ENCODE data around the gene MARK3. TPM values are rescaled to one million over a fixed set of nuclear protein-coding genes. Genes with fewer than 3 reads are reported as not detected.
A peak's percentile ranks its signal among the peaks of the same experiment; 100 is the strongest.

MARK3 gene
- total RNA-seq, 2 experiments from 2014 or later, result 107 TPM

DNA sequence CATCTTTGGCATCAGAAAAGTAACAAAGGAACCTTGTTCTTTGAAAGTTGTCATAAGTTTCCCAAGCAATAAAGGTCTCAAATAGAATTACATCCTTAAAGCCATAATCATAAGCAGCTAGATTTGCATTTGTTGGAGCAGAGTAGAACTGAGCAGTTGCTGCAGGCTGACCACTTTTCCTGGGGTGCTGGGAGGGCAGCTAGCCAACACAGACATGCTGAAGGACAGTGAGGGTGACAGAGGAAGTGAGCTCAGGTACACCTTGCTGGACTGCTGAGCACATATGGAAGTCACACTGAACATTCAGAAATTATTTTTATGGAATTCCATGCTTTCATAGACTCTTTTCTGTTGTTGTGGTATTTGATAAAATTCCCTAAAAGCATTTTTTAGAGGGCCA is 66.2 kb downstream of the MARK3 start:
- Mint-ChIP-seq H3K9me3 (no peaks in the 10 kb centered on the region), H3K4me3 (no peak overlapping the region), H3K27me3 (no peaks in the 10 kb centered on the region), H3K27ac (no peak overlapping the region), H3K36me3 (ENCODE audit: low read depth) (peaks cover 55% of the 10 kb centered on the region), H3K4me1 (ENCODE audit: low read depth) (peaks cover 56% of the 10 kb centered on the region)
- Histone ChIP-seq H3K36me3 (ENCODE audit: insufficient read depth, low read length) (peaks cover 24% of the 10 kb centered on the region), H3K9me3 (ENCODE audit: control insufficient read depth in 1 of 2, insufficient read depth in 1 of 2, low read length in 2 of 2) (no peaks in the 10 kb centered on the region), H3K4me1 (ENCODE audit: insufficient read depth, low read length) (peaks cover 4% of the 10 kb centered on the region), H3K27me3 (ENCODE audit: control insufficient read depth in 1 of 2, insufficient read depth in 2 of 2, low read length in 2 of 2) (no peaks in the 10 kb centered on the region), H3K27ac (ENCODE audit: low read depth in 1 of 2, low read length in 2 of 2) (no peak overlapping the region), H3K4me3 (ENCODE audit: low read length) (no peak overlapping the region)
- intact Hi-C loops (cut with DNase I, micrococcal nuclease), result loop anchor here in 1 of 2 experiments (10.0 kb wide), 1 partner anchor 47 kb away; no protein-coding TSS in a partner anchor
- CTCF ChIA-PET, result no interaction called here
- TF ChIP-seq, protein P1, sequence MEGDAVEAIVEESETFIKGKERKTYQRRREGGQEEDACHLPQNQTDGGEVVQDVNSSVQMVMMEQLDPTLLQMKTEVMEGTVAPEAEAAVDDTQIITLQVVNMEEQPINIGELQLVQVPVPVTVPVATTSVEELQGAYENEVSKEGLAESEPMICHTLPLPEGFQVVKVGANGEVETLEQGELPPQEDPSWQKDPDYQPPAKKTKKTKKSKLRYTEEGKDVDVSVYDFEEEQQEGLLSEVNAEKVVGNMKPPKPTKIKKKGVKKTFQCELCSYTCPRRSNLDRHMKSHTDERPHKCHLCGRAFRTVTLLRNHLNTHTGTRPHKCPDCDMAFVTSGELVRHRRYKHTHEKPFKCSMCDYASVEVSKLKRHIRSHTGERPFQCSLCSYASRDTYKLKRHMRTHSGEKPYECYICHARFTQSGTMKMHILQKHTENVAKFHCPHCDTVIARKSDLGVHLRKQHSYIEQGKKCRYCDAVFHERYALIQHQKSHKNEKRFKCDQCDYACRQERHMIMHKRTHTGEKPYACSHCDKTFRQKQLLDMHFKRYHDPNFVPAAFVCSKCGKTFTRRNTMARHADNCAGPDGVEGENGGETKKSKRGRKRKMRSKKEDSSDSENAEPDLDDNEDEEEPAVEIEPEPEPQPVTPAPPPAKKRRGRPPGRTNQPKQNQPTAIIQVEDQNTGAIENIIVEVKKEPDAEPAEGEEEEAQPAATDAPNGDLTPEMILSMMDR (IDR thresholded peaks at IDR 0.05), result no peak
- POLR2A ChIA-PET, result interaction anchor here (0.8 kb wide), 1 partner anchor 9 kb away, joined by 3 read pairs; no protein-coding TSS in a partner anchor
- DNase-seq (no peak), ATAC-seq (ENCODE audit: poor library complexity) (no peak)

DNA sequence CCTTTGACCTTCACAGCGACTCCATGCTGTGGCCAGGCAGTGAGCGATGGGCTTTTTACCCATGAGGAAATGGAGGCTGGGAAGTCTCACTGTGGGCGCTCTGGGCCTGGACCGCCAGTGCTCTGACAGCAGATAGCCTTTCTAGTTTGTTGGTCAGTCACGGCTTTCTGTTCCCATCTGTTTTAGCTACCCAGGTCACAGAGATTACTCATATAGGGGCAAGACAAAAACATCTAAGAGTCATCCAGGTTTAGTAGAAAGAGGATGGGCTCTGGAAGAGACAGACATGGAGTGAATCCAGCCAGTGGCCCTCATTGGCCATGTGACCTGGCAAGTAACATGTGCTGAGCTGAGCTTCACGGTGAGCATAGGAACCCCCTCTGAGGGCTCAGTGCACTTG is 68.6 kb downstream of the MARK3 start:
- TF ChIP-seq, protein P1 (IDR thresholded peaks at IDR 0.05), result no peak
- Histone ChIP-seq H3K36me3 (ENCODE audit: insufficient read depth, low read length) (peaks cover 37% of the 10 kb centered on the region), H3K4me3 (ENCODE audit: low read length) (no peak overlapping the region), H3K27me3 (ENCODE audit: control insufficient read depth in 1 of 2, insufficient read depth in 2 of 2, low read length in 2 of 2) (no peaks in the 10 kb centered on the region), H3K4me1 (ENCODE audit: insufficient read depth, low read length) (peaks cover 4% of the 10 kb centered on the region), H3K9me3 (ENCODE audit: control insufficient read depth in 1 of 2, insufficient read depth in 1 of 2, low read length in 2 of 2) (no peaks in the 10 kb centered on the region), H3K27ac (ENCODE audit: low read depth in 1 of 2, low read length in 2 of 2) (no peak overlapping the region)
- Mint-ChIP-seq H3K4me3 (no peak overlapping the region), H3K4me1 (ENCODE audit: low read depth) (peaks cover 41% of the 10 kb centered on the region), H3K9me3 (no peaks in the 10 kb centered on the region), H3K36me3 (ENCODE audit: low read depth) (peaks cover 70% of the 10 kb centered on the region), H3K27me3 (no peaks in the 10 kb centered on the region), H3K27ac (peak overlapping the region; percentile 57)
- intact Hi-C loops (cut with DNase I, micrococcal nuclease), result loop anchor here in 1 of 2 experiments (10.0 kb wide), 1 partner anchor 49 kb away; no protein-coding TSS in a partner anchor
- ChIA-PET POLR2A (no interaction called here), CTCF (no interaction called here)
- no peak for ATAC-seq (ENCODE audit: poor library complexity)
- no peak for DNase-seq

DNA sequence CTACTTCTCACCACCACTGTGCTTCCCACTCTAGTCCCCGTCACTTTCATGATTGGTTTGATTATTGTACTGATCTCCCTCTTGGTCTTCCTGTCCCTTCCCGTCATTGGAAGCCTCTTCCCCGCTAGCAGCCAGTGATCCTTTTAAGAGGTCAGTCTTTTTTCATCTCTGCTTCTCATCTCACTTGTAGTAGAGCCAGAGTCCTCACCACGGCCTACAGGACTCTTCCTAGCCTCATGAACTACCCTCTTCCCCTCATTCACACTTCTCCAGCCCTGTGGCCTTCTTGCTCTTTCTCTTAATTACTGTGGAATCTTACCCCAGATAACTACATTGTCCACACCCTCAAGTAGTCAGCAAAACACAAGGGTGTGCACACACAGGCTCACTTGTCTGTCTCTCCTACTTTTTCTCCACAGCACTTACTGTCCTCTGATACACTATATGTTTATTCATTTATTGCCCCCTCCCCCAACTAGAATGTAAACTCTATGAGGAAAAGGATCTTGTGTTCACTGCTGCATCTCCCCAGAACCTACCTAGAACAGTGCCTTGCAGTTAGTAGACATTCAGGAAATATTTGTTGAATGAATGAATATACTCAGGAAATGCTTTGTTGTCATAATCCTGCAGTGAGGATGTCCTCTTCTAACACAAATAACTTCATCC is 71.1 kb downstream of the MARK3 start:
- Mint-ChIP-seq H3K9me3 (no peaks in the 10 kb centered on the region), H3K4me1 (ENCODE audit: low read depth) (peaks cover 42% of the 10 kb centered on the region), H3K27me3 (no peaks in the 10 kb centered on the region), H3K36me3 (ENCODE audit: low read depth) (peaks cover 68% of the 10 kb centered on the region), H3K4me3 (no peak overlapping the region), H3K27ac (peak overlapping the region; percentile 29)
- Histone ChIP-seq H3K27me3 (ENCODE audit: control insufficient read depth in 1 of 2, insufficient read depth in 2 of 2, low read length in 2 of 2) (no peaks in the 10 kb centered on the region), H3K4me3 (ENCODE audit: low read length) (no peak overlapping the region), H3K4me1 (ENCODE audit: insufficient read depth, low read length) (peaks cover 7% of the 10 kb centered on the region), H3K27ac (ENCODE audit: low read depth in 1 of 2, low read length in 2 of 2) (no peak overlapping the region), H3K36me3 (ENCODE audit: insufficient read depth, low read length) (peaks cover 39% of the 10 kb centered on the region), H3K9me3 (ENCODE audit: control insufficient read depth in 1 of 2, insufficient read depth in 1 of 2, low read length in 2 of 2) (no peaks in the 10 kb centered on the region)
- TF ChIP-seq, protein P1 (IDR thresholded peaks at IDR 0.05), result no peak
- CTCF ChIA-PET, result no interaction called here
- intact Hi-C loops (cut with DNase I, micrococcal nuclease), result loop anchor here in 1 of 2 experiments (10.0 kb wide), 1 partner anchor 52 kb away; no protein-coding TSS in a partner anchor
- DNase-seq (no peak), ATAC-seq (ENCODE audit: poor library complexity) (no peak)
- POLR2A ChIA-PET, result no interaction called here
